Thyroid gland (tissue), 4 donors: ENCODE measurements around the gene GPHA2. TPM values are rescaled to one million over a fixed set of nuclear protein-coding genes. Genes with fewer than 3 reads are reported as not detected.

Experiments
- DNase-seq, 2 donors: peaks; one replicate each; pipeline ENCODE4 v3.0.0-alpha.2; 2019
- H3K27ac ChIP-seq, 3 donors: fragments of 200-600 bp; sonication (generic); 1 replicate in 2 of 3; 2 replicates in 1 of 3; pipeline ENCODE4 v1.5.1; 2016 to 2019; ENCODE audit warnings: mild to moderate bottlenecking in 1 of 3, moderate library complexity in 1 of 3
- H3K27me3 ChIP-seq: fragments of 200-600 bp; sonication (generic); one replicate; pipeline ENCODE4 v1.5.1; 2019
- H3K36me3 ChIP-seq, 2 donors: fragments of 200-600 bp; sonication (generic); one replicate each; pipeline ENCODE4 v1.5.1; 2016 to 2019
- H3K4me1 ChIP-seq, 2 donors: fragments of 200-600 bp; sonication (generic); one replicate each; pipeline ENCODE4 v1.5.1; 2017 to 2019
- H3K4me3 ChIP-seq, 3 donors: fragments of 200-600 bp; sonication (generic); replicated peaks in 1 of 3; 1 replicate in 2 of 3; 2 replicates in 1 of 3; pipeline ENCODE4 v1.5.1; 2016; ENCODE audit warnings: mild to moderate bottlenecking in 1 of 3
- H3K9me3 ChIP-seq: fragments of 200-600 bp; sonication (generic); one replicate; pipeline ENCODE4 v1.5.1; 2017
- POLR2A ChIP-seq, 2 donors: fragments of 450-650 bp; IDR thresholded peaks; one replicate each; pipeline ENCODE4 v1.6.1; 2017; ENCODE audit warnings: antibody characterized with exemption in 2 of 2, mild to moderate bottlenecking in 2 of 2, moderate library complexity in 1 of 2
- WGBS, 2 donors: methylation state at CpG; one replicate each; pipeline ENCODE4 v1.1.5; 2017; 5-methylcytosine and 5-hydroxymethylcytosine counted together
- intact Hi-C: fragments of 100-400 bp; cut with DNase I; formaldehyde crosslinking; loops from one replicate; pipeline ENCODE4 v1.15.1; 2023
- total RNA-seq, 4 donors: library from RNA; depleted of rRNA; stranded (reverse); fragments of >200 nt; gene quantifications; one replicate each; pipeline ENCODE4 v1.2.3, GENCODE V29; 2016
- TF ChIP-seq, protein P1 (sequence below), 6 experiments: fragments of 200-600 bp in 3 of 6; fragments of 450-650 bp in 3 of 6; sonication (generic) in 3 of 6; IDR thresholded peaks; one replicate each; pipeline ENCODE4 v1.5.1; 2016 to 2019; ENCODE audit warnings: antibody characterized with exemption in 6 of 6, mild to moderate bottlenecking in 2 of 6, inconsistent platforms in 1 of 6, moderate library complexity in 1 of 6

The GPHA2 gene
- total RNA-seq, 4 donors from 2014 or later = 0.94 TPM; not detected in 3

DNA sequence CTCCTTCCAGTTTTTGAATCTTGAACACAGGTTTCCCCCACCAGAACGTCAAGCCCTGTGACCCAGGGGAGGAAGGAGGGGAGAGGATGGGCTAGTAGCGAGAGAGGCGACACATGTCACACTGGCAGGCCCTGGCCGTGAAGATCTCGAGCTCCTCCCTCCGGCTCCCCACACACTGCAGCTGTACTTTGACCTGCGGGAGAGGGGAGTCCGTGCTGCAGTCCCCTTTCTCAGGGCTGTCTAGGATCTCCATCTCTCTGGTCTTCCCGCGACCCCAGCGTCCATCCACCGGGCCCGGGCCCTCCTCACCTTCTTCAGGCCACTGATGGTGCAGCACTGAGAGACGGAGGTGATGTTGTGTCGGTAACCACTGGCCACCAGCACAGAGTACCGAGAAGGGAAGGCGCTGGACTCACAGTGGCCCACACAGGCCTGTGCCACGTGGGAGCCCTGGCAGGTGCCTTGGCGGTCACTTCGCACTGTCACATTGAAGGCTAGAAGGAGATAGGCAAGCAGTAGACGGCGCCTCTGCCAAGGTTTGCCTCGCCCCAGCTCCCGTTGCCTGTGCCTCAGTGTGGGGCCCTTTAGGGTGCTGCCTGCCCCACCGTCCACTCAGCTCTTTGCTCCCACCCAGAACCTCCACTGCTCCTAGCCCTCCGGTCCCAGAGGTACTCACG, 873 bp downstream of the GPHA2 start:
- H3K4me1 ChIP-seq = no peaks in the 10 kb centered on the region
- no peak overlapping the region for H3K4me3 ChIP-seq
- no peak overlapping the region for H3K27ac ChIP-seq
- intact Hi-C loops = loop anchor here (10.0 kb wide), 1 partner anchor 60 kb away; the partner anchor contains the start of gene BATF2
- no peaks in the 10 kb centered on the region for H3K27me3 ChIP-seq
- WGBS, 2 donors = 81 to 86% methylated on average over 27 of the region's 27 CpGs
- no peaks in the 10 kb centered on the region for H3K9me3 ChIP-seq
- peaks cover 34 to 44% of the 10 kb centered on the region in 2 donors for H3K36me3 ChIP-seq
- TF ChIP-seq POLR2A (IDR thresholded peaks at IDR 0.05) = no peak
- TF ChIP-seq, protein P1, sequence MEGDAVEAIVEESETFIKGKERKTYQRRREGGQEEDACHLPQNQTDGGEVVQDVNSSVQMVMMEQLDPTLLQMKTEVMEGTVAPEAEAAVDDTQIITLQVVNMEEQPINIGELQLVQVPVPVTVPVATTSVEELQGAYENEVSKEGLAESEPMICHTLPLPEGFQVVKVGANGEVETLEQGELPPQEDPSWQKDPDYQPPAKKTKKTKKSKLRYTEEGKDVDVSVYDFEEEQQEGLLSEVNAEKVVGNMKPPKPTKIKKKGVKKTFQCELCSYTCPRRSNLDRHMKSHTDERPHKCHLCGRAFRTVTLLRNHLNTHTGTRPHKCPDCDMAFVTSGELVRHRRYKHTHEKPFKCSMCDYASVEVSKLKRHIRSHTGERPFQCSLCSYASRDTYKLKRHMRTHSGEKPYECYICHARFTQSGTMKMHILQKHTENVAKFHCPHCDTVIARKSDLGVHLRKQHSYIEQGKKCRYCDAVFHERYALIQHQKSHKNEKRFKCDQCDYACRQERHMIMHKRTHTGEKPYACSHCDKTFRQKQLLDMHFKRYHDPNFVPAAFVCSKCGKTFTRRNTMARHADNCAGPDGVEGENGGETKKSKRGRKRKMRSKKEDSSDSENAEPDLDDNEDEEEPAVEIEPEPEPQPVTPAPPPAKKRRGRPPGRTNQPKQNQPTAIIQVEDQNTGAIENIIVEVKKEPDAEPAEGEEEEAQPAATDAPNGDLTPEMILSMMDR (IDR thresholded peaks at IDR 0.05) = no peak
- no peak for DNase-seq

GRCh38 chr11:64933935-64934681, 1.6 kb downstream of the GPHA2 start:
- Histone ChIP-seq H3K4me3 (no peak overlapping the region), H3K27me3 (no peaks in the 10 kb centered on the region), H3K9me3 (no peaks in the 10 kb centered on the region), H3K36me3 (peaks cover 36 to 51% of the 10 kb centered on the region in 2 donors), H3K4me1 (no peaks in the 10 kb centered on the region), H3K27ac (no peak overlapping the region)
- no peak for TF ChIP-seq POLR2A (IDR thresholded peaks at IDR 0.05)
- TF ChIP-seq, protein P1 (IDR thresholded peaks at IDR 0.05) = no peak
- intact Hi-C loops = loop anchor here (10.0 kb wide), 1 partner anchor 61 kb away; the partner anchor contains the start of gene BATF2
- no peak for DNase-seq
- WGBS, 2 donors = 94 to 96% methylated on average over 9 of the region's 10 CpGs

DNA sequence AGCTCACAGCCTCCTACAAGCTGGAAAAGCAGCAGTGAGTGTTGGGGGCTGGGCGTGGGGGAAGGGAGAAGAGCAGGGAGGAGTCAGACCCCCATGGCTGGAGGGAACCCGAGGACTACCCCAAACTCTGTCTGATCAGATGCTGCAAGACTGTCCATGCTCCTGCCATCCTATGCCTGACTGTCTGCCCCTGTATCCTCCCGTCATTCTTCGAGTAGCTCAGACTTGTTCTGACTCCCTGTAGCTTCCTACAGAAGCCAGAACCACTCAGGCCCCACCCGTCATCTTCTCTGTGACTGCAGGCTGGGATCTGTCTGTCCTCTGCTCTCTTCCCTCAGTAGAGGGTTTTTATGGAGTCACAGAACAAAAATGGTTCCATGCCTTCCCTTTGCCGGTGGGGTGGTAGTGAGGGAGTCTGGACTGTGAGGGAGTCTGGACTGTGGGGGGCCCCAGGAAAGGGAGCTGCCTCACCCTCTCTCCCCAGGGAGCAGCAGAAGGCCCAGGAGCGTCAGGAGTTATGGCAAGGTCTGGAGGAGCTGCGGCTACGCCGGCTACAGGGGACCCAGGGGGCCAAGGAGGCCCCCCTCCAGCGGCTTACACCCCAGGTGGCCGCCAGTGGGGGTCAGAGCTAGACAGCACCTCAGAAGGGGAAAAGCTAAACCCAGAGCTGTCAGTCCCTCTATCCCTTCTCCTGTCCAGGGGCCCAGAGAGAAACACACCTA, 2.3 kb downstream of the GPHA2 start:
- intact Hi-C loops = loop anchor here (10.0 kb wide), 1 partner anchor 61 kb away; the partner anchor contains the start of gene BATF2
- DNase-seq = no peak
- 84 to 86% methylated on average over 9 to 12 of the region's 12 CpGs for WGBS, 2 donors
- Histone ChIP-seq H3K4me3 (no peak overlapping the region), H3K27ac (no peak overlapping the region), H3K27me3 (no peaks in the 10 kb centered on the region), H3K36me3 (peaks cover 36 to 59% of the 10 kb centered on the region in 2 donors), H3K4me1 (no peaks in the 10 kb centered on the region), H3K9me3 (no peaks in the 10 kb centered on the region)
- no peak for TF ChIP-seq POLR2A (IDR thresholded peaks at IDR 0.05)
- TF ChIP-seq, protein P1 (IDR thresholded peaks at IDR 0.05) = no peak

GRCh38 chr11:64932324-64932723, 3.4 kb downstream of the GPHA2 start:
- intact Hi-C loops = loop anchor here (10.0 kb wide), 1 partner anchor 62 kb away; the partner anchor contains the start of gene BATF2
- TF ChIP-seq POLR2A (IDR thresholded peaks at IDR 0.05) = no peak
- TF ChIP-seq, protein P1 (IDR thresholded peaks at IDR 0.05) = no peak

More at GRCh38 chr11:64932324-64932723, 3.4 kb downstream of the GPHA2 start:
- H3K27me3 ChIP-seq = no peaks in the 10 kb centered on the region
- H3K4me3 ChIP-seq = no peak overlapping the region
- no peak for DNase-seq
- no peaks in the 10 kb centered on the region for H3K4me1 ChIP-seq
- no peak overlapping the region for H3K27ac ChIP-seq
- H3K9me3 ChIP-seq = no peaks in the 10 kb centered on the region
- 91% methylated on average over 5 of the region's 5 CpGs for WGBS, 2 donors
- peaks cover 36 to 62% of the 10 kb centered on the region in 2 donors for H3K36me3 ChIP-seq
